GM18517 (cell line): ENCODE measurements around the gene MAGI2.
"Not testable (repeated sequence)": the region's sequence is repeated elsewhere in the genome, so short reads cannot be mapped to it uniquely, and the experiment has no call there.

Source experiments
- ATAC-seq: cut with Tn5 transposase; IDR thresholded peaks from one replicate; pipeline ENCODE4 v1.9.1; 2021; ENCODE audit warnings: mild to moderate bottlenecking, moderate library complexity; ENCODE audit not compliant: unreplicated experiment

The MAGI2 gene

GRCh38 chr7:78587443-78588044 lies 865.9 kb downstream of the MAGI2 start:
- ATAC-seq = no peak

- no peak for ATAC-seq
These were observed 867.5 kb downstream of the MAGI2 start for GRCh38 chr7:78585980-78586379.

DNA sequence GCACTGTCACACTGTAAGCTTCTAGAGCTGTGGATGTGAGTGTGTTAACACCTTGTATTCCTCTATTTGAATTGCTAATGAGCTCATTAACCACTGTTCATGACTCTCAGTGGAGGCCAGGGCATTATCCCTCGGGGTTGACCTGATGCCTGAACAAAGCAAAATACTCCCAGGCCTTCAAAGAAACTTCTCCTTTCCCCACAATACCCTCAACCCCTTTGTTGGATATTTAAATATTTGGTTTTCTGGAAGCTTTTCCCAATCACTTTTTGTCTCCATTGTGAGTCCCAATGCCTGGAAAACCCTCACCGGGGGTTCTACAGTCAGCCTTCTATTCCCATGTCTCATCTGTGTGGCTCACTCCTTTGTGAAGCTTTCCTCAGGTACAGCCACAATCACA lies 874.8 kb downstream of the MAGI2 start:
- no peak for ATAC-seq

DNA sequence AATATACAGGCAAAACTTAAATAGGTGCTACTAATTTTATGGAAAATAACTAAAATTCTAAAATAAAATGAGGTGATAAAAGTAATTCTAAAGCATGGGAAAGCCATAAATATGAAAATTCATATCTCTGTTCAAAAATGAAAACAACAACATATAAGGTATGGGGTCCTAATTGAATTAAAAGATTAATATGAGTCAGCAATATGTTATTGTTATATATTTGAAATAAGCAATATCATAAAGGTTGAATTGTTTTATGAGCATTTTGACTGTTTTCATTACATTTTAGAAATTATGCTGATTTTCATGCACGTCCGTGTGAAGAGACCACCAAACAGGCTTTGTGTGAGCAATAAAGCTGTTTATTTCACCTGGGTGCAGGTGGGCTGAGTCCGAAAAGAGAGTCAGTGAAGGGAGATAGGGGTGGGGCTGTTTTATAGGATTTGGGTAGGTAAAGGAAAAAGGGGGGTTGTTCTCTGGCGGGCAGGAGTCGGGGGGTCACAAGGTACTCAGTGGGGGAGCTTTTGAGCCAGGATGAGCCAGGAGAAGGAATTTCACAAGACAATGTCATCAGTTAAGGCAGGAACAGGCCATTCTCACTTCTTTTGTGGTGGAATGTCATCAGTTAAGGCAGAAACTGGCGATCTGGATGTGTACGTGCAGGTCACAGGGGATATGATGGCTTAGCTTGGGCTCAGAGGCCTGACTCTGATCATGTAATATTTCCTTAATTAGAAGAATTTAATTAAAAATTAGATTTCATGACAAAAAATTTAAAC lies 876.1 kb downstream of the MAGI2 start:
- ATAC-seq = not testable (repeated sequence)

- ATAC-seq = no peak
These were observed 877.2 kb downstream of the MAGI2 start for GRCh38 chr7:78576236-78576635.

GRCh38 chr7:78571292-78571691 lies 882.2 kb downstream of the MAGI2 start:
- no peak for ATAC-seq

DNA sequence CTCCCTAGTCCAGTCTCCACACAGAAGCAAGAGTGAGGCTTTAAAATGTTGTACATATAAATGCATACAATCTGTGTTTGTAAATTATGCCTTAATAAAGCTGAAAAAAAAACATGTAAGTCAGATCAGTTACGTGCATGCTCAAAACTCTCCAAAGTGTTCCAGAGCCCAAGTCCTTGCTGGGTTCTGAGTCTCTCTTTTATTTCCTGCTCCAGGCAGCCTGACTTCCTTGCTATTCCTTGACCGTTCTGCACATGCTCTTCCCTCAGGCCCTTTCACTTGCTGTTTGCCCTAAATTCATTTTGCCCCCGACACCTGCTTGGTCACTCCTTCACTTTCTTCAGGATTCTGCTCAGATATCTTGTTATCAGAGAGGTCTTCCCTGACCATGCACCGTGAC lies 884.8 kb downstream of the MAGI2 start:
- no peak for ATAC-seq

- ATAC-seq = no peak
These were observed 885.6 kb downstream of the MAGI2 start for GRCh38 chr7:78567836-78568235.

GRCh38 chr7:78565784-78566183 lies 887.7 kb downstream of the MAGI2 start:
- ATAC-seq = no peak

DNA sequence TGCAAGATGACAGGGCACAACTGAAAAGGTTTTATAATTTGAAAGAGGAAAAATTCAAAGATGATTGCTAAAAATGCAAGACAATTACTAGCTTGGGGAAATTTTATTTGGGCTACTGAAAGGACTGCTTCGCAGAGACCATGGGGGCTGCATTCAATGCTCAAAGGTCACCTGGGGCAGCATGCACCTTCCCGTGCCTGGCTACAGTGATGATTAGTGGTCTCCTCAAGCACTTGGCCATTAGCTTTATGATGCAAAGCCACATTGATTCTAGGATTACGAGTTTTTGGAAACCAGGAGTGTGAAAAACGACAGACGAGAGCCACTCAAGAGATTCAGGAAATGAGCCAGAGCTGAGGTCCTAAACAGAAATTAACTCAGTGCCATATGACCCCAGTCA lies 890.3 kb downstream of the MAGI2 start:
- no peak for ATAC-seq

DNA sequence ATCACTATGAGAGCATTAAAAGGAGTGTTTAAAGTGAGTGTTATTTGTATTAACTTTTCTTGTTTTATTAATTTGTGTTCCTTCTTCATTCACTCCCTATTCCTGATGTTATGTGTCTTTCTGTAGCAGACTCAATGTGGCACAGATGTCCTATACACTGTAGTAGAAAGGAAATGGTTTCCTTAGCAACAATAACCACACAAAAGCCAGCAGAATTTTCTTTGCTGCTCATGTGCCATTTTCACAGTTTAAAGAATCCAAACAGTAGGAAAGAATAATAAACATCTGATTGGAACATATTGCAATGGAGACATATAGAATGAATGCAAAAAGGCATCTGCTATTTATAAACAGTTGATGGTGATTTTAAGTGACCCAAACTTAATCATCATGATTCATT lies 891.3 kb downstream of the MAGI2 start:
- no peak for ATAC-seq

DNA sequence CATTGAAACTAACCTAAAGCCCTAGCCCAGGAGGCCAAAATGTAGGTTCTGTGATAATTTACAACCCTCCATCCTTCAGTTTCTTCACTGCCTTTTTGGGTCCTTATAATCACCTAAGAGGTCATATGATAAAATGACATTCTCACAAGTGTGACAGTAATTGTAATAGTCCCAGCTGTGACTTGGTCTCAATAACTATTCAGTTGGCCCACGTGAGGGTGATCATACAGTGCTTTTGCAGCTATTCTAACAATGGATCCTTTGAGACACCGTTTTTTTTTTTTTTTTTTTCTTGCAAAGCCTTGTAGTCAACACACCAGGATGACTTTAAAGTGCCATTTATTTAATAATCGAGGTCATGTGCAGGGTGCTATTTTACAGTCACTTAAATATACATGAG lies 894.9 kb downstream of the MAGI2 start:
- ATAC-seq = no peak

DNA sequence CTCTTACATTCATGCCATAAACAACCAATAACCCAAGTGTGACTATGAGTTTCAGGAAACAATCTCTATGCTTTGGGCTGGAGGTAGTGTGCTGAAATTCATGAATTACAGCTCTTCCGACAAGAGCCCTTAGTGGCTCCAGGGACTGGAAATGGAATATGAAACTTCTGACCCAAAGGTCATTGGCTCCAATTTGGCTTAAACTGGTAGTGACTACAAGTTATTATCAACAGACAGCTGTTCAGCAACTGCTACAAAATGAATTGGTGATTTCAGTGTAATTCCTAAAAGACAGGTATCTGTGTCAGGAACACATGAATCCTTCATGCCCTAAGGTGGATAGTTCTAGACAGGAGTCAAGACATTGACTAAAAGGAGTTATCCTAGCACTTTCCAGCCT lies 909.5 kb downstream of the MAGI2 start:
- ATAC-seq = no peak

- ATAC-seq = no peak
These were observed 910.5 kb downstream of the MAGI2 start for GRCh38 chr7:78542981-78543380.

- ATAC-seq = no peak
These were observed 910.9 kb downstream of the MAGI2 start for GRCh38 chr7:78542541-78542940.

GRCh38 chr7:78539825-78540224 lies 913.6 kb downstream of the MAGI2 start:
- no peak for ATAC-seq

DNA sequence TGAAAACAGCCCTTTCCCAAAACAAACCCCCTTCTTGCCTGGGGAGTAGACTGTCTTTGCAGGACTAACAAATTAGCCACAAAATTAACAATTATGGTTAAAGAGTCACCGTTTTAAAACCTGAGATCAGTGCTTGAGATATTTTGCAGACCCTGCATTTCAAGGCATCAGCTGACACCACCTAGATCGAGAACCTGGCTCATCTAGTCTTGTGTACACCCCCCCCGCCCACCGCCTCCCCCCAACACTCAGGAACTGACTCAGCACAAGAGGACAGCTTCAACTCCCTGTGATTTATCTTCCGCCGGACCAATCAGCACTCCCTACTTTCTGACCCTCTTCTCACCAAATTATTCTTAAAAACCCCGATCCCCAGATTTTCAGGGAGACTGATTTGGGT lies 917.8 kb downstream of the MAGI2 start:
- ATAC-seq = no peak

DNA sequence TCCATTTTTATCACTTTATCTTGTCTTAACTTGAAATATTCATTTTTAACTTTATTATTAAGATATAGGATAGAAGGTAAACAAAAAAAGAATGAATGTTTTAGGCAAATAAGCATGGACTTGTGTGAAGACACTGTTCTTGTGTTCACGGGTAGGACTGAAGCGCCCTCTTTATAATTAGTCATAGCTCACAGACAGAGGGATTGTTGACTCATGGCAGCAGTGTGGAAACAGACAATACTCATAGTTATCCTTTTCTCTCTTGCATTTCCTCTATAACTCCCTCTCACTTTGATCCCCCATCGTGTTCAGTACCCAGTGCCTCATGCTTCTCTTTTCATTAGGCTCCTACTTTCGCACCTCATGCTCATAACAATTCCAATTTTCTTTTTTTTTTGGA lies 923.1 kb downstream of the MAGI2 start:
- ATAC-seq = no peak

- ATAC-seq = no peak
These were observed 924.1 kb downstream of the MAGI2 start for GRCh38 chr7:78529392-78529791.

DNA sequence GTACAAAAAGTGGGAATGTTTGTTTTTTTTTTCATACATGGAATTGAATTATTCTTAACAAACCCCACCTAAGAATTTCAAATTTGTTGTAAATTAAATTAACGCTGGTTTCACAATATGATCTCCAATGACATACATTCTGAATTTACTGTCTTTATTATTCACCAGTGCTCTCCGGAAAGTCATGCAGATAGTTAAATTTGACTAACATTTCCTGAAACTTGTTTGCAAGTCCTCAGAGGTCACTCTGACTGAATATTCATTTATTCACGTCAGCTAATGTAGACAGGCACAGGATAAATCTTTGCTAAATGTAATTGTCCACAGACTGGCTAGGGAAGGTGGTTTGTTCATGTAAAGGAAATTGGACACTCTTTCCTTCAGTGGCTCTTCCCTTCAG lies 924.5 kb downstream of the MAGI2 start:
- ATAC-seq = no peak

DNA sequence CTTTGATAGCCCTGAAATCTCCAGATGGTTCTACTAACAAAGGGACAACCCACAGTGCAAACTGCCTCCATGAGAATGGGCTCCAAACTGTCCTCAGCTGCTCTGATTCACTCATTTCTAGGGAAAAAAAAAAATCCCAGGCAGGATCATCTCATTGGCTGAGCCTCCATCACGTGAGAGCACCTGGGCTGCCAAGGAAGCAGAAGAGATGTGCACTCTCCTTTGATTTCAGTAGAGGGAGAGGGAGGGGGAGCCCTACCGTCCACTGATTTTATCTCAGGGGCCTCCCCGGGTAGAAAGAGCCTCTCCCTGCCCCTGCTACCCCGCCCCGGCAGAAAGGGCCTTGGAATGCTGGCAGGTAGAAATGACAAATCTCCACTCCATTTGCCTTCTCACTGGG lies 929.5 kb downstream of the MAGI2 start:
- ATAC-seq = no peak

DNA sequence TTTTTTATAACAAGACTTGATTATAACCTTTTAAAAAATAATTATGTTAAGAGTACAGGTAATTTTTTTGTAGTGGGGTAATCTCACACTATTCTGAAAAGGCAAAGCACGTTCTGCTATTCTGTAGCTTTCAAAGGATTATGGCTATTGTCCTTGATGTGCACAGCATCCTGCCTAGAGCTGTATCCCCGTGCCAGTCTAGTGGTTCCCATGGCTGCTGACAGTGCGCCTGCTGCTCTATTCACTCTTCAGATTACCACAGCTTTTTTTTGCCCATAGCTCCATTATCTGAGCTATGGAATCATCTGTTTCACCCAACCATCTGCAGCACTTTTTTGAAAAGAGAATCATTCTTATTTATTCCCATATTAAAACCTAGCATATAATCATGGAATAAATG lies 931.5 kb downstream of the MAGI2 start:
- no peak for ATAC-seq

DNA sequence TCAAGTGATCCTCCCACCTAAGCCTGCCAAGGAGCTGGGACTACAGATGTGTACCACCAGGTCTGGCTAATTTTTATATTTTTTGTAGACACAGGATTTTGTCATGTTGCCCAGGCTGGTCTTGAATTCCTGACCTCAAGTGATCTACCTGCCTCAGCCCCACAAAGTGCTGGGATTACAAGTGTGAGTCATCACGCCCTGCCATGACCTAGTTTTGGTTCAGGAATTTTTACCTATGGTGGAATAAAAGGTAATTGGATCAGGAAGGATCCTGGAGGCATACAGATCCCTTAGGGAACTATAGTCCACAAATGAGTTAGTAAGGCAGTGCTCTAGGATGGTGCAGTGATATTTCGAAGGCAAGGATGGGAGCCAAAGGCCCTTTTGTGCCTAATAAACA lies 937.0 kb downstream of the MAGI2 start:
- ATAC-seq = no peak
